ENCODE data around the gene CEP70. TPM values are rescaled to one million over a fixed set of nuclear protein-coding genes. Genes with fewer than 3 reads are reported as not detected.
A peak's percentile ranks its signal among the peaks of the same experiment; 100 is the strongest.

The CEP70 gene
- total RNA-seq, 4 donors from 2014 or later: 27.7 to 53.8 (median 43.5) TPM

- Histone ChIP-seq H3K36me3 (peaks cover 0 to 12% of the 10 kb centered on the region in 2 donors), H3K27me3 (no peaks in the 10 kb centered on the region), H3K4me1 (peaks cover 0 to 20% (median 6%) of the 10 kb centered on the region in 3 donors), H3K9me3 (no peaks in the 10 kb centered on the region), H3K27ac (peak overlapping the region in 3 of 4 donors; percentile 92 to 98 (median 97)), H3K4me3 (peak overlapping the region; percentile 79 to 91)
- TF ChIP-seq POLR2A (IDR thresholded peaks at IDR 0.05): no peak
- no peak for TF ChIP-seq POLR2AphosphoS5 (IDR thresholded peaks at IDR 0.05)
- no peak for TF ChIP-seq EP300 (IDR thresholded peaks at IDR 0.05)
- TF ChIP-seq CTCF (IDR thresholded peaks at IDR 0.05): no peak
- WGBS, 2 donors (ENCODE audit: low coverage in 1 of 2): 44 to 47% methylated on average over 6 of the region's 6 CpGs
- no peak for ATAC-seq
Measured at GRCh38 chr3:138594935-138595610, 1.0 kb upstream of the CEP70 start.

- H3K4me1 ChIP-seq: peaks cover 0 to 20% (median 6%) of the 10 kb centered on the region in 3 donors
- H3K27me3 ChIP-seq: no peaks in the 10 kb centered on the region
- TF ChIP-seq CTCF (IDR thresholded peaks at IDR 0.05): no peak
- no peak for TF ChIP-seq POLR2A (IDR thresholded peaks at IDR 0.05)
- TF ChIP-seq POLR2AphosphoS5 (IDR thresholded peaks at IDR 0.05): no peak
- no peak for TF ChIP-seq EP300 (IDR thresholded peaks at IDR 0.05)
- H3K36me3 ChIP-seq: peaks cover 0 to 22% of the 10 kb centered on the region in 2 donors
- WGBS, 2 donors (ENCODE audit: low coverage in 1 of 2): 6 to 12% methylated on average over 7 to 13 of the region's 22 CpGs
- peak overlapping the region; percentile 79 to 91 for H3K4me3 ChIP-seq
- H3K27ac ChIP-seq: peak overlapping the region; percentile 92 to 98 (median 95)
- H3K9me3 ChIP-seq: no peaks in the 10 kb centered on the region
- ATAC-seq: no peak
Measured at GRCh38 chr3:138593488-138594149, 441 bp downstream of the CEP70 start.

- Histone ChIP-seq H3K4me1 (peaks cover 0 to 20% (median 6%) of the 10 kb centered on the region in 3 donors), H3K36me3 (peaks cover 0 to 25% of the 10 kb centered on the region in 2 donors), H3K4me3 (no peak overlapping the region), H3K27me3 (no peaks in the 10 kb centered on the region), H3K9me3 (no peaks in the 10 kb centered on the region), H3K27ac (no peak overlapping the region)
- TF ChIP-seq CTCF (IDR thresholded peaks at IDR 0.05) (no peak), POLR2AphosphoS5 (IDR thresholded peaks at IDR 0.05) (no peak), POLR2A (IDR thresholded peaks at IDR 0.05) (no peak), EP300 (IDR thresholded peaks at IDR 0.05) (no peak)
- 64% methylated on average over 1 of the region's 1 CpG; no CpG with 5 or more reads in 1 of the 2 donors for WGBS, 2 donors (ENCODE audit: low coverage in 1 of 2)
- no peak for ATAC-seq
Measured at GRCh38 chr3:138591392-138591791, 2.7 kb downstream of the CEP70 start.

GRCh38 chr3:138588445-138588844 lies 5.6 kb downstream of the CEP70 start:
- no peak for ATAC-seq
- peaks cover 0 to 14% (median 6%) of the 10 kb centered on the region in 3 donors for H3K4me1 ChIP-seq
- no peak for TF ChIP-seq POLR2AphosphoS5 (IDR thresholded peaks at IDR 0.05)
- TF ChIP-seq EP300 (IDR thresholded peaks at IDR 0.05): no peak
- TF ChIP-seq POLR2A (IDR thresholded peaks at IDR 0.05): no peak
- TF ChIP-seq CTCF (IDR thresholded peaks at IDR 0.05): no peak
- H3K9me3 ChIP-seq: no peaks in the 10 kb centered on the region
- H3K27me3 ChIP-seq: no peaks in the 10 kb centered on the region
- no peak overlapping the region for H3K27ac ChIP-seq
- H3K4me3 ChIP-seq: no peak overlapping the region
- peaks cover 0 to 25% of the 10 kb centered on the region in 2 donors for H3K36me3 ChIP-seq
- WGBS, 2 donors (ENCODE audit: low coverage in 1 of 2): 92 to 93% methylated on average over 5 of the region's 5 CpGs

All from gastroesophageal sphincter (tissue), 4 donors.